Fibroblast of pulmonary artery (primary cell): ENCODE results near the gene PDX1.

ENCODE experiments used
- DNase-seq: peaks from one replicate; pipeline ENCODE4 v3.0.0-alpha.2; 2010; ENCODE audit warnings: low read depth
- H3K4me3 ChIP-seq: replicated peaks from 2 replicates; pipeline ENCODE4 v1.5.1; 2011; ENCODE audit warnings: low read depth, mild to moderate bottlenecking, control low read depth, low read length, moderate library complexity
- TF ChIP-seq, protein P1 (sequence below): IDR thresholded peaks from 2 replicates; pipeline ENCODE4 v1.5.1; 2011; ENCODE audit warnings: mild to moderate bottlenecking, control low read depth, low read length, inconsistent platforms; ENCODE audit errors: missing control alignments

Gene PDX1

DNA sequence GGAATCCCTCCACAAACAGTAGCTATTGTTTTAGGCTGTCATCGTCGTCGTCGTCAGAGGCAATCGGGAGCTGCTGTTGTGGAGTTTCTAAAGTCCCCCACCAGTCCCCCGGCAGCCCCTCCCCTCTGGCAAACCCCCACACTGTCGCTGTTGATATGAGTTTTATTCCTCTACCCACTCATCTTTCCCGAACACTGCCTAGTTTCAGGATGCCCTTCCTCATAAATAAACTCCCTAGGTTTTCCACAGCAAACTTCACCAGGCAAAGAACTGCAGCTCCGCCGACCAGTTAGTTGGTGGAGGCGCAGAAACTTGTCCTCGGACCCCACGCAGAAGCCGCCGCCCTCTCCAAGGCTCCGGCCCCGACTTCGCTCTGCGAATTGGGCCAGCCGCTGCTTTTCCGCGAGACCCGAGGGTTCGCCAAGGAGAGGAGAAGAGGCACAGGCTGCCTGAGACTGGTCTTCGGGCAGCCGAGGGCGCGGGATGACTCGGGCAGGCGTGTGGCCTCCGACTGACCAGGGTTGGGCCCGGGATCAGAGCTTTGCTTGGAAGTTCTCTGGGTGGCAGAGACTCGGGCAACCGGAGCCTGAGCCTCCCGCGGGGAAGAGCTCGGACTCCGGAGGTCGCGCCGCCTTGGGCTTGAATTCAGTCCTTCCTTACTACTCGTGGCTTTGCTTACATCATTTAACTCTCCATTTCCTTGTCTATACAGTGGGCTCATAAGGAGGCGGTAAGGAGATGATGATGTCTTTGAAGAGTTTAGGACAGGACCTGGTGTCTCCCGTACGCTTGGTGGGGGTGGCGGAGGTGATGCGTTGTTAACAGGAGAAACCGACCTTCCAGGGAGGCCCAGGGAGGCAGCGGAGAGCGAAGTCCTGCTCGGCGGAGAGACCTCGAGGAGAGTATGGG lies 7.9 kb downstream of the PDX1 start:
- TF ChIP-seq, protein P1, sequence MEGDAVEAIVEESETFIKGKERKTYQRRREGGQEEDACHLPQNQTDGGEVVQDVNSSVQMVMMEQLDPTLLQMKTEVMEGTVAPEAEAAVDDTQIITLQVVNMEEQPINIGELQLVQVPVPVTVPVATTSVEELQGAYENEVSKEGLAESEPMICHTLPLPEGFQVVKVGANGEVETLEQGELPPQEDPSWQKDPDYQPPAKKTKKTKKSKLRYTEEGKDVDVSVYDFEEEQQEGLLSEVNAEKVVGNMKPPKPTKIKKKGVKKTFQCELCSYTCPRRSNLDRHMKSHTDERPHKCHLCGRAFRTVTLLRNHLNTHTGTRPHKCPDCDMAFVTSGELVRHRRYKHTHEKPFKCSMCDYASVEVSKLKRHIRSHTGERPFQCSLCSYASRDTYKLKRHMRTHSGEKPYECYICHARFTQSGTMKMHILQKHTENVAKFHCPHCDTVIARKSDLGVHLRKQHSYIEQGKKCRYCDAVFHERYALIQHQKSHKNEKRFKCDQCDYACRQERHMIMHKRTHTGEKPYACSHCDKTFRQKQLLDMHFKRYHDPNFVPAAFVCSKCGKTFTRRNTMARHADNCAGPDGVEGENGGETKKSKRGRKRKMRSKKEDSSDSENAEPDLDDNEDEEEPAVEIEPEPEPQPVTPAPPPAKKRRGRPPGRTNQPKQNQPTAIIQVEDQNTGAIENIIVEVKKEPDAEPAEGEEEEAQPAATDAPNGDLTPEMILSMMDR, result no peak
- H3K4me3 ChIP-seq, result no peak overlapping the region
- DNase-seq, result no peak

DNA sequence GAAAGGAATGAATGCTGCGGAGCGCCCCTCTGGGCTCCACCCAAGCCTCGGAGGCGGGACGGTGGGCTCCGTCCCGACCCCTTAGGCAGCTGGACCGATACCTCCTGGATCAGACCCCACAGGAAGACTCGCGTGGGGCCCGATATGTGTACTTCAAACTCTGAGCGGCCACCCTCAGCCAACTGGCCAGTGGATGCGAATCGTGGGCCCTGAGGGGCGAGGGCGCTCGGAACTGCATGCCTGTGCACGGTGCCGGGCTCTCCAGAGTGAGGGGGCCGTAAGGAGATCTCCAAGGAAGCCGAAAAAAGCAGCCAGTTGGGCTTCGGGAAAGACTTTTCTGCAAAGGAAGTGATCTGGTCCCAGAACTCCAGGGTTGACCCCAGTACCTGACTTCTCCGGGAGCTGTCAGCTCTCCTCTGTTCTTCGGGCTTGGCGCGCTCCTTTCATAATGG lies 8.6 kb downstream of the PDX1 start:
- H3K4me3 ChIP-seq, result no peak overlapping the region
- DNase-seq, result no peak
- TF ChIP-seq, protein P1, result no peak

DNA sequence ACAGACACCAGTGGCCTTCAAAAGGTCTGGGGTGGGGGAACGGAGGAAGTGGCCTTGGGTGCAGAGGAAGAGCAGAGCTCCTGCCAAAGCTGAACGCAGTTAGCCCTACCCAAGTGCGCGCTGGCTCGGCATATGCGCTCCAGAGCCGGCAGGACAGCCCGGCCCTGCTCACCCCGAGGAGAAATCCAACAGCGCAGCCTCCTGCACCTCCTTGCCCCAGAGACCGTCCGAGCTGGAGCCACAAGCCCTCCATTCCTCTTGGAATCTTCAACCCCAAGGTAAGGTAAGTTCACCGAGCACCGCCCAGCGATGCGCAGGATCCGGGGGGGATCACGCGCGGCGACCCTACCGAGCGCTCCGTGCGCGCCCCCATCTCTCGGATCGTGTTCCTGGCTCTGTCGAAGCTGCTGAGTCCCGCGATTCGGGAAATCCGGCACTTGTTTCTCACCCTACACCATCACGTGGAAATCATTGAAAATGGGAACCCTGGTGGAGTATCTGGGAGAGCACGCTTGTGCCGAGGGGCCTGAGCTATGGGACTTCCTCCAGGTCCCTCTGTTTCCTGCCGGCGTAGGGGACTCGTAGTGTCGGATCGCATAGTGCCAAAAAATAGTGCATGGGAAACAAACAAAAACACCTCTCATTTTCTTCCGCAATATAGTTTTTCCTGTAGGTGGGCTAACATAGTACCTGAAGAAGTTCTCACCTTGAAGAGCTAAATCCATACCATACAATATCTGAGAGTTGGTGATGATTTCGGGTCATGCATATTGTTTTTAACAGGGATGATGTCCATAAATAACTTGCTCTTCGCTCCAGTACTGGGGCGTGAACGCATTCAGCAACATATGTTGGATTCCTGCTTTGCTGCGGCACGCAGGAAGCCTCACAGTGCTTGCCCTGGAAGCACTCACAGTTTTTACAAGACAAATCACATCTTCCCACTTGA lies 9.3 kb downstream of the PDX1 start:
- no peak overlapping the region for H3K4me3 ChIP-seq
- TF ChIP-seq, protein P1, result no peak
- DNase-seq, result no peak

DNA sequence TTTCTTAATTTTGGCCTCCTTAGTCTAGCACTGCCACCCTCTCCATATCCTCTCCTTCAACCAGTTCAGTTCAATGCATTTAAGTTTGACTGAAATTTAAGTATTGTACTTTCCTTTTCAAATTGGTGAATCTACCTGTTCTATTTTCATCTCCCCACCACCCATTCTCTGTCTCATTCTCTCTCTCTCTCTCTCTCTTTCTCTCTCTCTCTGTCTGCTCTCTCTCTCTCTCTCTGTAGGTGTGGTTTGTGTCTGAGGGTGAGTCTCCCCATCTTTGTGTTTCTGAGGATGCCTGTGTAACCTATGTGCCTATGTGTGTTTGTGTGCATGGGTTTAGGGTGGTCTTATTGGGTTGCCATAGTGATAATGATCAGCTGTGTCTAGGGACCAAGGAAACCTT lies 10.1 kb downstream of the PDX1 start:
- no peak for DNase-seq
- TF ChIP-seq, protein P1, result no peak
- H3K4me3 ChIP-seq, result no peak overlapping the region

DNA sequence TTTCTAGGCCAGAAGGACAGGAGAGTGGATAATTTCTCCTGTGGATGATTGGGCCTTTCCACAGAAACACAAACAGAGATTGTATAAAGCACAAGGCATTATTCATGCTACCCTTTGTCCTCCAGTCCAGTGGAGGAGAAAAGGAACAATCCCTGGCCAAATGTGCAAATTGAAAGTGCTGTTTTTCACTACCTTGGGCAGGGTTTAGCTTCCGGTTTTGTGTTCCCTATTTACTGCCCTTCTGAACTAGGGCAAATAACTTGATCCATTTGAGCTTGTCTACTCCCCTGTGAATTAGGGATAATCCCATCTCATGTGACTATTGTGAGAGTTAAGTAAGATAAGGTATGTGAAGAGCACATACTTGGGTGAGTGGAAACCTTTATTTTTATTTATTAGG lies 13.3 kb downstream of the PDX1 start:
- TF ChIP-seq, protein P1, result no peak
- no peak overlapping the region for H3K4me3 ChIP-seq
- DNase-seq, result no peak

DNA sequence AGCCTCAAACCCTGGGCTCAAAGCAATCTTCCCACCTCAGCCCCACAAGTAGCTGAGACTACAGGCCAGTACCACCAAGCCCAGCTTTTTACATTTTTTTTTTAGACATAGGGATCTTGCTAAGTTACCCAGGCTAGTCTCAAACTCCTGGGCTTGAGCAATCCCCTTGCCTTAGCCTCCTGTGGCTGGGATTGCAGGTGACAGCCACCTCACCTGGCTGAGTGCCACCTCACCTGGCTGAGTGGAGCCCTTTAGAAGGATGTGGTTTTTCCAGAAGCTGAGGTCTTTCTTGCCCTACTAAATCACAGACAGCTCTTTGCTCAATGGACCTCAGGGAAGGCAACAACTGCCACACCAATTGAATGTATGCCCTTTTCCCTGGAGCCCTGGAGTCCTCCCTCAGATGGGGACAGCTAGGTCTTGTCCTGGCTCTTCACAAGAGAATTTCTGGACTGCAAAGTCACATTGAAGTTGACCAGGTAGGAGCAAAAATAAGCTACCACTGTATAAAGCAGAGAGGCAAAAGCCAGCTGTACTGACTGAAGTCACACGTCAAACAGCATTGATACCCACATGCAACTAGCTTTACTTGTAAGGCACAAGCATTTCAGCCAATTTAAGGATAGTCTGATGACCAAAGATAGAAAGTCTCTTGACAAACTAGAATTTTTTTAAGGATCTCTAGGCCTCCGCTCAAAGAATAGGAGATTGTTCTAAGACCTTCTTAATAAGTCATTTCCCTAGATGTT lies 14.0 kb downstream of the PDX1 start:
- TF ChIP-seq, protein P1, result no peak
- DNase-seq, result no peak

More for the DNA sequence above, 14.0 kb downstream of the PDX1 start:
- H3K4me3 ChIP-seq, result no peak overlapping the region
